ENCODE measurements around the gene PSTPIP1.

PSTPIP1 gene

GRCh38 chr15:77032052-77032646 lies 37.2 kb downstream of the PSTPIP1 start:
- DNase-seq: peak; percentile 10

- no peak for DNase-seq
Observed at GRCh38 chr15:77032647-77033416, 37.9 kb downstream of the PSTPIP1 start.

GRCh38 chr15:77033417-77033728 lies 38.4 kb downstream of the PSTPIP1 start:
- no peak for DNase-seq

GRCh38 chr15:77033729-77034671 lies 39.1 kb downstream of the PSTPIP1 start:
- DNase-seq: peak; percentile 4

GRCh38 chr15:77034695-77035489 lies 40.0 kb downstream of the PSTPIP1 start:
- peak; percentile 47 for DNase-seq

GRCh38 chr15:77035584-77035983 lies 40.7 kb downstream of the PSTPIP1 start:
- no peak for DNase-seq

- DNase-seq: no peak
Observed at GRCh38 chr15:77035999-77036471, 41.1 kb downstream of the PSTPIP1 start.

GRCh38 chr15:77036537-77037387 lies 41.8 kb downstream of the PSTPIP1 start:
- no peak for DNase-seq

GRCh38 chr15:77037388-77038209 lies 42.7 kb downstream of the PSTPIP1 start:
- DNase-seq: no peak

- DNase-seq: peak; percentile 25
Observed at GRCh38 chr15:77038312-77039216, 43.6 kb downstream of the PSTPIP1 start.

- DNase-seq: no peak
Observed at GRCh38 chr15:77039217-77039533, 44.2 kb downstream of the PSTPIP1 start.

GRCh38 chr15:77039848-77040247 lies 44.9 kb downstream of the PSTPIP1 start:
- no peak for DNase-seq

- no peak for DNase-seq
Observed at GRCh38 chr15:77040673-77041072, 45.7 kb downstream of the PSTPIP1 start.

GRCh38 chr15:77042245-77042919 lies 47.5 kb downstream of the PSTPIP1 start:
- DNase-seq: no peak

GRCh38 chr15:77042955-77043920 lies 48.3 kb downstream of the PSTPIP1 start:
- DNase-seq: no peak

- DNase-seq: no peak
Observed at GRCh38 chr15:77044228-77045042, 49.5 kb downstream of the PSTPIP1 start.

GRCh38 chr15:77045985-77046384 lies 51.1 kb downstream of the PSTPIP1 start:
- no peak for DNase-seq

Measured in DMS53 (cell line).